NOMO-1 treated with dmso at 0.1 percent for 144 hours (cell line): ENCODE results near the gene RBM11.
"Not testable (repeated sequence)": the region's sequence is repeated elsewhere in the genome, so short reads cannot be mapped to it uniquely, and the experiment has no call there.

Experiments used
- DNase-seq: peaks from one replicate; lab custom pipeline; 2025; ENCODE audit not compliant: unreplicated experiment; lab: John Stamatoyannopoulos, UW

The RBM11 gene, protein sequence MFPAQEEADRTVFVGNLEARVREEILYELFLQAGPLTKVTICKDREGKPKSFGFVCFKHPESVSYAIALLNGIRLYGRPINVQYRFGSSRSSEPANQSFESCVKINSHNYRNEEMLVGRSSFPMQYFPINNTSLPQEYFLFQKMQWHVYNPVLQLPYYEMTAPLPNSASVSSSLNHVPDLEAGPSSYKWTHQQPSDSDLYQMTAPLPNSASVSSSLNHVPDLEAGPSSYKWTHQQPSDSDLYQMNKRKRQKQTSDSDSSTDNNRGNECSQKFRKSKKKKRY

GRCh38 chr21:14215971-14216641, at the start of gene RBM11:
RBM11 (plus strand) TSS chr21:14216157; CDS start chr21:14216187, 30 bp downstream.
- DNase-seq = peak; percentile 27

GRCh38 chr21:14166463-14167223, 49.3 kb upstream of the RBM11 start:
- not testable (repeated sequence) for DNase-seq

GRCh38 chr21:14206222-14206621, 9.7 kb upstream of the RBM11 start:
- no peak for DNase-seq

DNA sequence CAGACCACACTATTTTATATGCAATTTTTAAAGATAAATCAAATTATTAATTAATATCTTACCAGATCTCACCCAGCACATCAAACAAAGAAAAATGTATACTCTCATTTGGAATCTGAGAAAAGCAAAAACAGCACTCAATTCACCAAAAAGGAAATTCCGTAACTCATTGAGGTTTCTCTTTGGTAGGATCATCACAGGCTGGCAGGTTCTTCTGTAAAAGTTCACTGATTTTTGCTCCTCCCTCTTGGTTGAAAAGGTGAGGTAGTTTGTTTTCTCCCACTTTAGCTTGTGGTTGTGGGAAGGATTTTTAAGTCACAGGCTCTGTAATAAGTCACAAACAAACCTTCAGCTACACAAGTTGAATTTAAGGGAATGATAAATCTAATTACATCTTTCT, 5.2 kb upstream of the RBM11 start, which contains the start of gene LIPI:
TSS of gene LIPI (minus strand) at position 218 of the 400 bp plus-strand sequence. CDS start at position 108, 110 bp downstream.
- DNase-seq = no peak

GRCh38 chr21:14213164-14213563, 2.8 kb upstream of the RBM11 start:
- no peak for DNase-seq

GRCh38 chr21:14223365-14223764, 7.4 kb downstream of the RBM11 start:
- no peak for DNase-seq

GRCh38 chr21:14229399-14229798, 13.4 kb downstream of the RBM11 start:
- no peak for DNase-seq

- DNase-seq = no peak
Measured at GRCh38 chr21:14235101-14235500, 19.1 kb downstream of the RBM11 start.

DNA sequence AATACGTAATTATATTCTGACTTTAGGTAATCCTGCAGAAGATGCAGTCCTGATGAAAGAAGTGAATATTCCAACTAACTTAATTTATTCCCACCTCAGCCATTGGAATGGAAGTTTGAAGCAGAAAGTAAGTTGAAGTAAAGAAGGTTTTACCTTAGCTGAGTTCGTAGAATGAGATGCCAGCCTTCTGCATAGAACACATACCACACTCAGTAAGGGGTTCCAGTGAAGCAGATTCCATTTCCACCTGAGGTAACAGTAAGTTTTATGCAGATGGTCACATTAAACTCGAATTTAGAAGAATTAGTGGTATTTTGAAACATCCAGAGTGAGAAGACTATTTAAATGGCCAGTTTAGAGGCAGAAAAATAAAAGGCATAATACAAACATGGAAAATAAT, 20.2 kb downstream of the RBM11 start:
- no peak for DNase-seq

- no peak for DNase-seq
Measured at GRCh38 chr21:14239281-14239680, 23.3 kb downstream of the RBM11 start.

- DNase-seq = peak; percentile 42
Measured at GRCh38 chr21:14241297-14241696, 25.3 kb downstream of the RBM11 start.

DNA sequence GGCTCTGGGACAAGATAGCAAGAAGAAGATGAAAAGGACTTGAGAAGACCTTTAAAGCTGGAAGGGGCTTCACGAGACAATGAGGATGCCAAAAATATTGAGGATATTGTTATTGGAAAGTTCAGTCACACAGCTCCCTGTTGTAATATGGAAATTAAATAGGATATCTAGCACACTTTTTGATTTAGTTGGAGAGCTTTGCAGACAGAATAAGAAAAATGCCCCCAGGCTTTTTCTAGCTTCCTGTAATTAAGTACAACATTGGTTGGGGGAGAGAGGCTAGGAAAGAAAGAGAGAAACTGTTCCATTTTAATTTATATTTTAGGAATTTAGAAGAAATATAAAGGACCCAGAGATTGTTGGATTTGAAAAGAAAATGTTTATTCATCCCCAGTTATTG, 27.5 kb downstream of the RBM11 start:
- no peak for DNase-seq

GRCh38 chr21:14243874-14244273, 27.9 kb downstream of the RBM11 start:
- no peak for DNase-seq

- DNase-seq = no peak
Measured at GRCh38 chr21:14244911-14245310, 29.0 kb downstream of the RBM11 start.

- DNase-seq = no peak
Measured at GRCh38 chr21:14245711-14246110, 29.8 kb downstream of the RBM11 start.

- no peak for DNase-seq
Measured at GRCh38 chr21:14251336-14251735, 35.4 kb downstream of the RBM11 start.

GRCh38 chr21:14259747-14260146, 43.8 kb downstream of the RBM11 start:
- no peak for DNase-seq

DNA sequence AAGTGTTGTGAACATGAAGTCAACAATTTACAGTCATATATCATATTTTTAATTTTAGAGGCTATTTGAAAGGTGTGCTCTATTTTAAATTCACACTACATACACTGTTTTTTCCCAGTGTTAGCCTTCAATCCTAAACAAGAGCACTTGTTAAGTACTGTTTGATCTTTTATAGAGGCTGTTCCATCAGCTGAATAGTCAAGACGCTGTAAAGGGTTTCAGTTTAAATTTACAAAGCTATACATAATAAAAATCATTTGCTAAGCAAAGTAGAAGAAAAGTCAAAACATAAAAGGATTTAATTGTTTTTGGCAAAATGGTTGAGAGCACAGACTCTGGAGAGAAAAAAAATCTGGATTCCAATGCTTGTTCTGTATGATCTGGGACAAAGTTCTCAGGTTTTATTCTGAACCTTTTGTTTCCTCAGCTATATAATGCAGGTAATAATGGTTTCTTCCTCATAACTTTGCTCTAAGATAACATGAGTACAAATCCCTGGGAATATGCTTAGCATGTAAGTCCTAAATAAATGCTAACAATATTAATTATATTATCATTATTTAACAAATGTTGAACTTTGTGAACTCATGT, 44.3 kb downstream of the RBM11 start:
- no peak for DNase-seq

- DNase-seq = no peak
Measured at GRCh38 chr21:14262039-14262438, 46.1 kb downstream of the RBM11 start.

DNA sequence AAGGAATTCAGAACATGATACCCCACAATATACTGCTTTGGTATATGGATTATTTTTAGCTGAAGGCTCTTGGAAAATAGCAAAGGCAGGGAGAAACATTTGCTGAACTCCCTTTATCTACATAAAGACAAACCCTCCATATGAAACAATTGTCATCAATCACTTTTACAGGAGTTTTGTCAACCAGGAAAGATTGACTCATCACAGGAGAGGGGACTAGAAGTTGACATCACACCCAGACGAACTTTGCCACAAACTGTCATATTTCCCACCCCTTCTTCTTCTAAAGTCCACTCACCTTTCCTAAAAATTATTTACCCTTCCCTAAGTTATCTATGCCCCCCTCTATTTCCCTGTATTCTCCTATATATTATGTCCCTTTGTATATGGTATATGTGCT, 47.9 kb downstream of the RBM11 start:
- no peak for DNase-seq

DNA sequence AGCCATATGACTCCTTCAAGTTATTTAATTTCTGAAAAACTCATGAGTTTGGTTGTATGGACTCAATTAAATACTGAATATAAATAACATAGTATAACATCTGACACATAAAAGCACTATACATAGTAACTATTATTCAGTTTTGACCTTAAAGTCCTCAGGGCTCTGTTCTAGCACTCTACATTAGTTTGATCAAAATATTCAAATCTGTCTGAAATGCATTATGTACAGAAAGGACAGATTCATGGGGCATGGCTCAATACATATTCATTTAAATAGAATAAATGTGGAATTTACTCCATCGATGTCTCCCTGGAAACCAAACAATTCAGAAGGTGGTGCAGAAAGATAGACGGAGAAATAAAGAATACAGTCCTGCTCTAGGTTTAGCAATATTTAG, 49.1 kb downstream of the RBM11 start:
- DNase-seq = no peak
